PC-3 (cell line): ENCODE data around the gene RYR2. TPM values are rescaled to one million over a fixed set of nuclear protein-coding genes. Genes with fewer than 3 reads are reported as not detected.
"Not testable (repeated sequence)": the region's sequence is repeated elsewhere in the genome, so short reads cannot be mapped to it uniquely, and the experiment has no call there.

Source experiments
- ATAC-seq: fragments of 200-7000 bp; cut with Tn5 transposase; 2 replicates; pipeline ENCODE4 v1.9.1; 2020; ENCODE audit warnings: mild to moderate bottlenecking, moderate library complexity
- BruUV-seq: library from RNA; stranded (reverse); fragments of 400-500 nt; replicated peaks from 2 replicates; lab custom pipeline; 2021; lab: Mats Ljungman, UMichigan
- CTCF ChIA-PET: fragments of 300-600 bp; sonication (Branson Sonifier 250); formaldehyde crosslinking; loops from one replicate; lab custom pipeline; 2022; ENCODE audit warnings: antibody characterized with exemption; lab: Charles Lee
- POLR2A ChIA-PET: fragments of 300-600 bp; sonication (Branson Sonifier 250); formaldehyde crosslinking; loops from one replicate; lab custom pipeline; 2022; ENCODE audit warnings: antibody characterized with exemption; ENCODE audit not compliant: unreplicated experiment; lab: Charles Lee
- DNase-seq: peaks from one replicate; pipeline ENCODE4 v3.0.0-alpha.2; 2015
- H2AFZ ChIP-seq: fragments of 300-600 bp; sonication (generic); 2 replicates; pipeline ENCODE4 v1.6.0; 2016; ENCODE audit warnings: antibody characterized with exemption, low read length
- H3F3A ChIP-seq: fragments of 300-600 bp; sonication (generic); one replicate; pipeline ENCODE4 v1.6.0; 2017; ENCODE audit warnings: antibody characterized with exemption, low read length, control low read depth, mild to moderate bottlenecking; ENCODE audit not compliant: unreplicated experiment
- H3K27ac ChIP-seq: fragments of 300-600 bp; sonication (generic); 2 replicates; pipeline ENCODE4 v1.5.1; 2016; ENCODE audit warnings: mild to moderate bottlenecking, low read length
- H3K27me3 ChIP-seq: fragments of 300-600 bp; sonication (generic); 2 replicates; pipeline ENCODE4 v1.6.1; 2016; ENCODE audit warnings: low read length, mixed read lengths
- H3K36me3 ChIP-seq: fragments of 300-600 bp; sonication (generic); 2 replicates; pipeline ENCODE4 v1.6.1; 2016; ENCODE audit warnings: low read depth, mixed run types, low read length, mixed read lengths
- H3K4me1 ChIP-seq: fragments of 300-600 bp; sonication (generic); 2 replicates; pipeline ENCODE4 v1.5.1; 2016; ENCODE audit warnings: low read length; ENCODE audit not compliant: insufficient read depth
- H3K4me2 ChIP-seq: fragments of 300-600 bp; sonication (generic); 2 replicates; pipeline ENCODE4 v1.6.0; 2016; ENCODE audit warnings: low read length
- H3K4me3 ChIP-seq: fragments of 300-600 bp; sonication (generic); 2 replicates; pipeline ENCODE4 v1.5.1; 2016; ENCODE audit warnings: mild to moderate bottlenecking, low read length, mixed read lengths
- H3K79me2 ChIP-seq: fragments of 300-600 bp; sonication (generic); 2 replicates; pipeline ENCODE4 v1.6.1; 2017; ENCODE audit warnings: low read length, mixed read lengths
- H3K9ac ChIP-seq: fragments of 300-600 bp; sonication (generic); 2 replicates; pipeline ENCODE4 v1.6.0; 2016; ENCODE audit warnings: mild to moderate bottlenecking, low read length
- H3K9me2 ChIP-seq: fragments of 300-600 bp; sonication (generic); replicated peaks from 2 replicates; pipeline ENCODE4 v1.6.1; 2016; ENCODE audit warnings: mixed run types, low read length, mixed read lengths
- H3K9me3 ChIP-seq: fragments of 300-600 bp; sonication (generic); 2 replicates; pipeline ENCODE4 v1.6.1; 2016; ENCODE audit warnings: low read length, mixed read lengths
- H4K20me1 ChIP-seq: fragments of 300-600 bp; sonication (generic); 2 replicates; pipeline ENCODE4 v1.6.1; 2016; ENCODE audit warnings: low read length, mixed read lengths
- EZH2 ChIP-seq: fragments of 300-600 bp; sonication (generic); IDR thresholded peaks from one replicate; pipeline ENCODE4 v1.6.1; 2017; ENCODE audit warnings: antibody characterized with exemption, mild to moderate bottlenecking, low read length; ENCODE audit not compliant: unreplicated experiment
- EZH2phosphoT487 ChIP-seq: fragments of 300-600 bp; sonication (generic); IDR thresholded peaks from 2 replicates; pipeline ENCODE4 v1.6.1; 2018; ENCODE audit warnings: mild to moderate bottlenecking, antibody characterized with exemption, low read length, borderline replicate concordance
- intact Hi-C: fragments of 100-400 bp; cut with micrococcal nuclease; formaldehyde crosslinking; loops from 2 replicates; pipeline ENCODE4 v1.9.0; 2023
- total RNA-seq: library from RNA; depleted of rRNA; stranded (reverse); fragments of >200 nt; gene quantifications from 2 replicates; pipeline ENCODE4 v1.2.3, GENCODE V29; 2014
- TF ChIP-seq, protein P1 (sequence below): fragments of 300-600 bp; sonication (generic); conservative IDR thresholded peaks from 2 replicates; pipeline ENCODE4 v1.5.1; 2017; ENCODE audit warnings: antibody characterized with exemption, low read depth, mild to moderate bottlenecking, low read length

The RYR2 gene
- total RNA-seq, 1 experiment from 2014 or later = not detected

DNA sequence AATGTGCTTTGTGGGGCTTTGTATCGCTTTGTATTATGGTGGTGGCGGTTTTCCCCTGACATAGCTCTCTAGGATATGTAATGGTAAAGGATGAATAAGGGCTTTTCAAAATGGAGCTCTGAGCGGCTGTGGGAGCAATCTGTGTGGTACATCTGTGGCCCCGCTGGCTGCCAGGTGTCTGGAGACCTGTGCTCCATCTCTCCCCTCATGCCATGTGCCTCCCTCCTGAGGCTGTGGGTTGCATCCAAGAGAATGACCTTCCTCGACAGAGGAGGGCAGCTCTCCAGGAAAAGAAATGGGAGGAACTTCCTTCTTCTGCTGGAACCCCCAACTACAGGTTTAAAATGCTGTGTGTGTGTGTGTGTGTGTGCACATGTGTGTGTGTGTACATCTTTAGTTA is 78.7 kb downstream of the RYR2 start:
- Histone ChIP-seq H3K27me3 (peaks cover 6% of the 10 kb centered on the region; the same call in 1 of the 2 replicates), H3K27ac (no peak overlapping the region), H3K36me3 (no peaks in the 10 kb centered on the region), H3K9ac (no peak overlapping the region), H2AFZ (no peak overlapping the region), H3K9me2 (no peaks in the 10 kb centered on the region), H3K9me3 (no peaks in the 10 kb centered on the region), H4K20me1 (no peaks in the 10 kb centered on the region), H3K4me2 (no peak overlapping the region), H3K4me3 (no peak overlapping the region), H3K79me2 (no peaks in the 10 kb centered on the region), H3F3A (no peaks in the 10 kb centered on the region), H3K4me1 (no peaks in the 10 kb centered on the region)
- BruUV-seq = no TSS peak
- POLR2A ChIA-PET = no interaction called here
- ATAC-seq = no peak
- no peak for DNase-seq
- no peak for TF ChIP-seq EZH2
- no peak for TF ChIP-seq EZH2phosphoT487
- TF ChIP-seq, protein P1, sequence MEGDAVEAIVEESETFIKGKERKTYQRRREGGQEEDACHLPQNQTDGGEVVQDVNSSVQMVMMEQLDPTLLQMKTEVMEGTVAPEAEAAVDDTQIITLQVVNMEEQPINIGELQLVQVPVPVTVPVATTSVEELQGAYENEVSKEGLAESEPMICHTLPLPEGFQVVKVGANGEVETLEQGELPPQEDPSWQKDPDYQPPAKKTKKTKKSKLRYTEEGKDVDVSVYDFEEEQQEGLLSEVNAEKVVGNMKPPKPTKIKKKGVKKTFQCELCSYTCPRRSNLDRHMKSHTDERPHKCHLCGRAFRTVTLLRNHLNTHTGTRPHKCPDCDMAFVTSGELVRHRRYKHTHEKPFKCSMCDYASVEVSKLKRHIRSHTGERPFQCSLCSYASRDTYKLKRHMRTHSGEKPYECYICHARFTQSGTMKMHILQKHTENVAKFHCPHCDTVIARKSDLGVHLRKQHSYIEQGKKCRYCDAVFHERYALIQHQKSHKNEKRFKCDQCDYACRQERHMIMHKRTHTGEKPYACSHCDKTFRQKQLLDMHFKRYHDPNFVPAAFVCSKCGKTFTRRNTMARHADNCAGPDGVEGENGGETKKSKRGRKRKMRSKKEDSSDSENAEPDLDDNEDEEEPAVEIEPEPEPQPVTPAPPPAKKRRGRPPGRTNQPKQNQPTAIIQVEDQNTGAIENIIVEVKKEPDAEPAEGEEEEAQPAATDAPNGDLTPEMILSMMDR = no peak
- intact Hi-C loops = no loop called here
- CTCF ChIA-PET = no interaction called here

GRCh38 chr1:237124856-237125462 is 83.0 kb downstream of the RYR2 start:
- no peaks in the 10 kb centered on the region for H4K20me1 ChIP-seq
- ChIA-PET CTCF (no interaction called here), POLR2A (no interaction called here)
- no peaks in the 10 kb centered on the region for H3K4me1 ChIP-seq
- DNase-seq = peak; percentile 28
- H3K4me3 ChIP-seq = no peak overlapping the region
- H3K79me2 ChIP-seq = no peaks in the 10 kb centered on the region
- no peak overlapping the region for H3K4me2 ChIP-seq
- no peaks in the 10 kb centered on the region for H3K9me2 ChIP-seq
- H3K27me3 ChIP-seq = peaks cover 6% of the 10 kb centered on the region; the same call in 1 of the 2 replicates
- no peaks in the 10 kb centered on the region for H3K9me3 ChIP-seq
- no peak for TF ChIP-seq EZH2phosphoT487
- TF ChIP-seq EZH2 = no peak
- TF ChIP-seq, protein P1 = peak; percentile 63
- no peak overlapping the region for H3K27ac ChIP-seq
- no peak overlapping the region for H2AFZ ChIP-seq
- BruUV-seq = no TSS peak
- no peaks in the 10 kb centered on the region for H3F3A ChIP-seq
- no peak for ATAC-seq
- no peak overlapping the region for H3K9ac ChIP-seq
- no peaks in the 10 kb centered on the region for H3K36me3 ChIP-seq
- intact Hi-C loops = no loop called here

DNA sequence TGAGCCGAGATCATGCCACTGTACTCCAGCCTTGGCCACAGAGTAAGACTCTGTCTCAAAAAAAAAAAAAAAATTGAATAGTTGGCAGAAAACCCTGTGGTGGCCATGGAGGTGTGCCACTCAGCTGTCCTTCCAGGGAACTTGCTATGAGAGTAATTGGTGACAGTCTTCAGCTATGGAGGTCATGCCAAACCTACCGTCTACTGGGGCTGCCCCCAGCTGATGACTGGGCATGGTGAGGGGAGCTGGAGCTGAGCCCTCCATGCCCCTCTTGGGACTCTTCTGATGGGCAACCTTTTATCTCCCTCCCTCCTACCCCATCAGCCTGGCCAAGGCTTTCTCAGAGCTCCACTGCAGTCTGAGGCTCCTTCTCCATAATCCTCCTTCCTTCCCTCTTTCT is 84.2 kb downstream of the RYR2 start:
- Histone ChIP-seq H3K36me3 (no peaks in the 10 kb centered on the region), H3K27me3 (peaks cover 6% of the 10 kb centered on the region; the same call in 1 of the 2 replicates), H3K27ac (no peak overlapping the region), H3K9me3 (no peaks in the 10 kb centered on the region), H3K9ac (no peak overlapping the region), H2AFZ (no peak overlapping the region), H3K79me2 (no peaks in the 10 kb centered on the region), H3K4me1 (no peaks in the 10 kb centered on the region), H3K4me2 (no peak overlapping the region), H3K4me3 (no peak overlapping the region), H3F3A (no peaks in the 10 kb centered on the region), H3K9me2 (no peaks in the 10 kb centered on the region), H4K20me1 (no peaks in the 10 kb centered on the region)
- no TSS peak for BruUV-seq
- ATAC-seq = no peak
- intact Hi-C loops = no loop called here
- no peak for TF ChIP-seq EZH2
- TF ChIP-seq EZH2phosphoT487 = no peak
- TF ChIP-seq, protein P1 = no peak
- ChIA-PET POLR2A (no interaction called here), CTCF (no interaction called here)
- DNase-seq = no peak

DNA sequence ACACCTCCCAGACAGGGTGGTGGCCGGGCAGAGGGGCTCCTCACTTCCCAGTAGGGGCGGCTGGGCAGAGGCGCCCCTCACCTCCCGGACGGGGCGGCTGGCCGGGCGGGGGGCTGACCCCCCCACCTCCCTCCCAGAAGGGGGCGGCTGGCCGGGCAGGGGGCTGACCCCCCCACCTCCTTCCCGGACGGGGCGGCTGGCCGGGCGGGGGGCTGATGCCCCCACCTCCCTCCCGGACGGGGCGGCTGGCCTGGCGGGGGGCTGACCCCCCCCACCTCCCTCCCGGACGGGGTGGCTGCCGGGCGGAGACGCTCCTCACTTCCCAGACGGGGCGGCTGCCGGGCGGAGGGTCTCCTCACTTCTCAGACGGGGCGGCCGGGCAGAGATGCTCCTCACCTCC is 85.3 kb downstream of the RYR2 start:
- H3K4me1 ChIP-seq, intact Hi-C loops, H3F3A ChIP-seq, ATAC-seq, H3K27ac ChIP-seq, DNase-seq, H3K27me3 ChIP-seq, CTCF ChIA-PET, H3K9me3 ChIP-seq, H3K9ac ChIP-seq, H3K9me2 ChIP-seq, BruUV-seq, H2AFZ ChIP-seq, H3K4me3 ChIP-seq, H3K4me2 ChIP-seq, H4K20me1 ChIP-seq, H3K36me3 ChIP-seq, POLR2A ChIA-PET, H3K79me2 ChIP-seq: not testable (repeated sequence)
